ENCODE measurements around the gene UNC13A. TPM values are rescaled to one million over a fixed set of nuclear protein-coding genes. Genes with fewer than 3 reads are reported as not detected.

The UNC13A gene
- total RNA-seq, 3 donors from 2014 or later (not counting 1 experiment from before 2014, with no cell fraction given), result not detected

GRCh38 chr19:17647071-17648020 lies 40.8 kb downstream of the UNC13A start:
- no peak for ATAC-seq
- Histone ChIP-seq H3K36me3 (ENCODE audit: control insufficient read depth, insufficient read depth, low read length) (no peaks in the 10 kb centered on the region), H3K27me3 (ENCODE audit: control insufficient read depth, insufficient read depth, low read length) (no peaks in the 10 kb centered on the region), H3K27ac (ENCODE audit: low read length) (no peak overlapping the region), H3K9me3 (ENCODE audit: control insufficient read depth, insufficient read depth, low read length) (no peaks in the 10 kb centered on the region), H3K4me1 (ENCODE audit: control insufficient read depth, insufficient read depth, low read length) (no peaks in the 10 kb centered on the region), H3K4me3 (ENCODE audit: low read length) (no peak overlapping the region)
- Mint-ChIP-seq H3K27me3 (ENCODE audit: low read depth in 2 of 2) (no peaks in the 10 kb centered on the region), H3K9me3 (no peaks in the 10 kb centered on the region), H3K4me3 (no peak overlapping the region), H3K27ac (no peak overlapping the region), H3K36me3 (no peaks in the 10 kb centered on the region), H3K4me1 (no peaks in the 10 kb centered on the region)
- intact Hi-C loops (cut with micrococcal nuclease), result no loop called here
- no peak for TF ChIP-seq CTCF (IDR thresholded peaks at IDR 0.05)
- 90% methylated on average over 49 of the region's 50 CpGs for whole genome bisulfite sequencing (ENCODE audit: insufficient coverage)
- DNase-seq, result no peak

- no peaks in the 10 kb centered on the region for H3K36me3 ChIP-seq (ENCODE audit: control insufficient read depth, insufficient read depth, low read length)
- no peak overlapping the region for H3K27ac ChIP-seq (ENCODE audit: low read length)
- no peaks in the 10 kb centered on the region for H3K27me3 Mint-ChIP-seq (ENCODE audit: low read depth in 2 of 2)
- H3K4me3 ChIP-seq (ENCODE audit: low read length), result no peak overlapping the region
- 57% methylated on average over 8 of the region's 8 CpGs for WGBS (ENCODE audit: insufficient coverage)
- H3K4me1 ChIP-seq (ENCODE audit: control insufficient read depth, insufficient read depth, low read length), result no peaks in the 10 kb centered on the region
- H3K27ac Mint-ChIP-seq, result no peak overlapping the region
- no peaks in the 10 kb centered on the region for H3K9me3 ChIP-seq (ENCODE audit: control insufficient read depth, insufficient read depth, low read length)
- TF ChIP-seq CTCF (IDR thresholded peaks at IDR 0.05), result no peak
- H3K4me1 Mint-ChIP-seq, result no peaks in the 10 kb centered on the region
- no peaks in the 10 kb centered on the region for H3K27me3 ChIP-seq (ENCODE audit: control insufficient read depth, insufficient read depth, low read length)
- no peak for DNase-seq
- no peaks in the 10 kb centered on the region for H3K36me3 Mint-ChIP-seq
- intact Hi-C loops (cut with micrococcal nuclease), result no loop called here
- H3K9me3 Mint-ChIP-seq, result no peaks in the 10 kb centered on the region
- ATAC-seq, result no peak
- H3K4me3 Mint-ChIP-seq, result no peak overlapping the region
Observed at GRCh38 chr19:17646441-17646840, 41.7 kb downstream of the UNC13A start.

GRCh38 chr19:17645339-17645963 lies 42.7 kb downstream of the UNC13A start:
- DNase-seq (no peak), ATAC-seq (no peak)
- Histone ChIP-seq H3K27ac (ENCODE audit: low read length) (no peak overlapping the region), H3K36me3 (ENCODE audit: control insufficient read depth, insufficient read depth, low read length) (no peaks in the 10 kb centered on the region), H3K9me3 (ENCODE audit: control insufficient read depth, insufficient read depth, low read length) (no peaks in the 10 kb centered on the region), H3K27me3 (ENCODE audit: control insufficient read depth, insufficient read depth, low read length) (no peaks in the 10 kb centered on the region), H3K4me1 (ENCODE audit: control insufficient read depth, insufficient read depth, low read length) (no peaks in the 10 kb centered on the region), H3K4me3 (ENCODE audit: low read length) (no peak overlapping the region)
- Mint-ChIP-seq H3K4me3 (no peak overlapping the region), H3K4me1 (no peaks in the 10 kb centered on the region), H3K27ac (no peak overlapping the region), H3K36me3 (no peaks in the 10 kb centered on the region), H3K27me3 (ENCODE audit: low read depth in 2 of 2) (peaks cover 0 to under 1% of the 10 kb centered on the region in 2 donors), H3K9me3 (no peaks in the 10 kb centered on the region)
- intact Hi-C loops (cut with micrococcal nuclease), result no loop called here
- 90% methylated on average over 20 of the region's 20 CpGs for WGBS (ENCODE audit: insufficient coverage)
- no peak for TF ChIP-seq CTCF (IDR thresholded peaks at IDR 0.05)

Data from natural killer cell (primary cell).